GM18511 (cell line): Measurements from ENCODE around the gene GPHN.

ENCODE experiments used
- ATAC-seq: cut with Tn5 transposase; IDR thresholded peaks from one replicate; pipeline ENCODE4 v1.9.1; 2021; ENCODE audit warnings: mild to moderate bottlenecking, moderate library complexity; ENCODE audit not compliant: unreplicated experiment

Gene GPHN

GRCh38 chr14:66916421-66916820, 408.5 kb downstream of the GPHN start:
- no peak for ATAC-seq

- ATAC-seq = no peak
Measured at GRCh38 chr14:66918527-66918926, 410.6 kb downstream of the GPHN start.

GRCh38 chr14:66920196-66920595, 412.2 kb downstream of the GPHN start:
- no peak for ATAC-seq

GRCh38 chr14:66923251-66923650, 415.3 kb downstream of the GPHN start:
- no peak for ATAC-seq

- ATAC-seq = no peak
Measured at GRCh38 chr14:66939409-66939808, 431.5 kb downstream of the GPHN start.

- no peak for ATAC-seq
Measured at GRCh38 chr14:66944872-66945271, 436.9 kb downstream of the GPHN start.

GRCh38 chr14:66955159-66955558, 447.2 kb downstream of the GPHN start:
- no peak for ATAC-seq

GRCh38 chr14:66959437-66960050, 451.6 kb downstream of the GPHN start:
- no peak for ATAC-seq

GRCh38 chr14:66965831-66966230, 457.9 kb downstream of the GPHN start:
- ATAC-seq = no peak

- no peak for ATAC-seq
Measured at GRCh38 chr14:66972469-66972868, 464.5 kb downstream of the GPHN start.

- ATAC-seq = no peak
Measured at GRCh38 chr14:66974397-66975025, 466.6 kb downstream of the GPHN start.

GRCh38 chr14:66975251-66975650, 467.3 kb downstream of the GPHN start:
- no peak for ATAC-seq

- ATAC-seq = no peak
Measured at GRCh38 chr14:66979101-66979974, 471.4 kb downstream of the GPHN start.

GRCh38 chr14:66982247-66982646, 474.3 kb downstream of the GPHN start:
- no peak for ATAC-seq

- no peak for ATAC-seq
Measured at GRCh38 chr14:66992776-66993175, 484.8 kb downstream of the GPHN start.

- ATAC-seq = no peak
Measured at GRCh38 chr14:66993512-66993911, 485.6 kb downstream of the GPHN start.

- no peak for ATAC-seq
Measured at GRCh38 chr14:66998013-66998412, 490.1 kb downstream of the GPHN start.

- ATAC-seq = no peak
Measured at GRCh38 chr14:66999978-67000377, 492.0 kb downstream of the GPHN start.

- ATAC-seq = no peak
Measured at GRCh38 chr14:67002994-67003753, 495.2 kb downstream of the GPHN start.

GRCh38 chr14:67004521-67004920, 496.6 kb downstream of the GPHN start:
- no peak for ATAC-seq

- no peak for ATAC-seq
Measured at GRCh38 chr14:67010602-67011001, 502.7 kb downstream of the GPHN start.
